NCI-H1417 (cell line): ENCODE measurements around the gene CTBP1.

Source experiments
- DNase-seq, 3 experiments: peaks; one replicate each; lab custom pipeline; 2025; lab: John Stamatoyannopoulos, UW

Gene CTBP1

DNA sequence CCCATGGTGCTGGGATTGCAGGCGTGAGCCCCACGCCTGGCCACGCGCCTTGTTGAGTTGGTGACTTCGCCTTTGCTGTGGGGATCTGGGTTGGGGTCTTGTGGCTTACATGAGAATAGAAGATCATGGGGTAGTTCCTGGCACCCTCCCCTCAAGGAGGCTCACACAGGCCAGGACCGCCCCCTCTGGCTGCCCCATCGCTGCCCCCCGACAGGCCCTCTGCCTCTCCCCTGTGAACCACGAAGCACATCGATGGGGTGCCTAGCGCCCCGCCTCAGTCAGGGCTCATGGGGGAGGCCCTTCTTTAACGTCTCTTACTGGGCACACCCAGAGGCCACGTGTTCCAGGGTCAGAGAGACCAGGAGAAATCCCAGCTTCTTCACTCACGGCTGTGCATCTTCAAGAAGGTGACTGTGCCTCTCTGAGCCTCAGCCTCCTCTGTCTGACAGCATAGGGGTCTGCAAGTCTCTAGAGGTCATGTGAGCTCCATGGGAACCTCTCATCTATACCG is 53.0 kb downstream of the CTBP1 start:
- no peak for DNase-seq

GRCh38 chr4:1195109-1195671 is 53.7 kb downstream of the CTBP1 start:
- DNase-seq: no peak

GRCh38 chr4:1194010-1194900 is 54.7 kb downstream of the CTBP1 start:
- DNase-seq: peak in 2 of 3 experiments; percentile 67 to 71

GRCh38 chr4:1193206-1194009 is 55.5 kb downstream of the CTBP1 start:
- no peak for DNase-seq

- DNase-seq: peak in 1 of 3 experiments; percentile 24
These were observed 56.3 kb downstream of the CTBP1 start for GRCh38 chr4:1192493-1193205.

DNA sequence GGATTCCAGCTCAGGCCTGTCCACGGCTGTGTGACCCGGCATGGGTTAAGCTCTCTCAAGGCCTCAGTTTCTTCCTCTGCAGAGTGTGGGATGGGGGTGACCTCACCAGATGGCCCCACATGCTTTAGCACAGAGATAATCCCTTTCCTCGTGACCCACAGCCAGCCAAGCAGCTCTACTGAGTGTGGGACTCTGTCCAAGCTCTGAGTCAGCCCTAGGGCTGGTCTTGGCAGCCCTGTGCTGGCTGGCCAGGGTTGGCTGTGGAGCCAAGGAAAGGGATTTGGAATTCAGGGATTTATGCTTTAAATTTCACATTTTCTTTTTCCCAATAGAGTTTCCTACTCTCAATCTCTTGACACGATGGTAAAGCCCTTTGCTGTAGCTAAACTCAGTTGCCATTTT is 56.8 kb downstream of the CTBP1 start:
- no peak for DNase-seq

GRCh38 chr4:1191621-1192020 is 57.3 kb downstream of the CTBP1 start:
- no peak for DNase-seq

DNA sequence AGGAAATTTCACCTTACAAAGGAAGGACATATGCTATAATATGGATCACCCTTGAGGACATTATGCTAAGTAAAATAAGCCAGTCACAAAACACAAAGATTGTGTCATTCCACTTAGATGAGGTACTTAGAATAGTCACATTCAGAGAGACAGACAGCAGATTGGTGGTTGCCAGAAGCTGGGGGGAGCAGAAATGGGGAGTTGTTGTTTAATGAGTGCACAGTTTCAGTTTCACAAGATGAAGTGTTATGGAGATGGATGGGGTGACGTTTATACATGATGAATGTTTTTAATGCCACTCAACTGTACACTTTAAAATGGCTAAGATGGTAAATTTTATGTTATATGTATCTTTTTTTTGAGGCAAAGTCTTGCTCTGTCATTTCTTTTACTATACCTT is 61.7 kb downstream of the CTBP1 start:
- DNase-seq: peak in 1 of 3 experiments; percentile 6

GRCh38 chr4:1183985-1184773 is 64.8 kb downstream of the CTBP1 start:
- DNase-seq: no peak

DNA sequence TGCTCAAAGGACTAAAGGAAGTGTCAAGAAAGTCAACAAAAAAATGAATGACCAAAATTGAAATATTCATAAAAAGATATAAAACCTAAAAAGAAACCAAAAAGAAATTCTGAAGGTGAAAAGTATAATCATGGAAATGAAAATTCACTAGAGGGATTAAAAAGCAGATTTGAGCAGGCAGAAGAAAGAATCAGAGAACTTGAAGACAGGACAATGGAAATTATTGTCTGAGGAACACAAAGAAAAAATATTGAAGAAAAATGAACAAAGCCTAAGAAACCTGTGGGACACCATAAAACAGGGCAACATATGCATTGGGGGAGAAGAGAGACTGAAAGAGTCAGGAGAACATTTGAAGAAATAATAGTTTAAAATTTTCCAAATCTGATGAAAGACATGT is 66.6 kb downstream of the CTBP1 start:
- no peak for DNase-seq

DNA sequence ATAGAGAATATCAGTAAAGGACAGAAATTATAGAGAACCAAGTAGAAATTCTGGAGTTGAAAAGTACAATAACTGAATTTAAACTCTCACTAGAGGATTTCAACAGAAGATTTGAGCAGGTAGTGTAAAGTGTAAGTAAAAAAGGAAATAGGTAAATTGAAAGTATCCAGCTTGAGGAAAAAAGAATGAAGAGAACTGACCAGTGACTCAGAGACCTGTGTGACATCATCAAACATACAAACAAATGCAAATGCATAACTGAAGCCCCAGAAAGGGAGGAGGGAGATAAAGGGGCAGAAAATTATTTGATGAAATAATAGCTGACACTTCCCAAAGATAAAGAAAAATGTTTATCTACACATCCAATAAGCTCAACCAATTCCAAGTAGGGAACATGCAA is 68.3 kb downstream of the CTBP1 start:
- DNase-seq: no peak

DNA sequence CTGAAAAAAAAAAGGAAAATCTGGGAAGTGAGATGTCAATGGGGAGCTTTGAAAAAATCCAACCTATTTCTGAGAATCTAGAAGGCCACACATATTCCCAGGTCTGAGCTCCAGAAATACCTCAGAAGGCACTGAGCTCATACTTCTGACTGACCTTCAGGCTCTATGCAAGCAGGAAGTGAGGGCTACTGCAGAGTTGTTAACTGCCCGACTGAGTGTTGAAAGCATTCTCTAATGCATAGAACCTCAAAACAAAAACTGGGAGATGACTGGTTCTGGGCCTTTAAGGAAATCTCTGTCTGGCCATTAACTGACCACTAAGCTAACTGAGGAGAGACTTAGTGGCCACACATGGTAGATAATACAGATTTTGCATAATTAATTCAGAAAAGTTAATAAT is 69.0 kb downstream of the CTBP1 start:
- no peak for DNase-seq

DNA sequence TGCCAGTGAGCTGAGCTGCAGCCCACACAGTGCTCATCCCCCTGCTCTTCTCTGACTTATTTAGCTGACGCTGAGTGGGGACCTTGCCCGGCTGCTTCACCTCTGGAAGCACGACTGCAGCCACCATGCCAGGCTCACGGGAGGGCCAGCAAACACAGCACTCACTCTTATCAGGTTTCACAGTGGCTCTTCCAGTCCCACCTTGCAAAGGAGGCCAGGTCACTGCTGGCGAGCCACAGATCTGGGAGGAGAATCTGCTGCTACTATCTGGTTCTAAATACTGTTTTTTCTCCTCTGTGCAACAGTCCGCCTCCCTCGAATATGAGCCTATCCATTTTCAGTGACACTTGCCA is 69.9 kb downstream of the CTBP1 start:
- no peak for DNase-seq

- DNase-seq: no peak
These were observed 70.4 kb downstream of the CTBP1 start for GRCh38 chr4:1178300-1179088.

- no peak for DNase-seq
These were observed 71.4 kb downstream of the CTBP1 start for GRCh38 chr4:1177274-1178141.

GRCh38 chr4:1176398-1177273 is 72.3 kb downstream of the CTBP1 start:
- no peak for DNase-seq

DNA sequence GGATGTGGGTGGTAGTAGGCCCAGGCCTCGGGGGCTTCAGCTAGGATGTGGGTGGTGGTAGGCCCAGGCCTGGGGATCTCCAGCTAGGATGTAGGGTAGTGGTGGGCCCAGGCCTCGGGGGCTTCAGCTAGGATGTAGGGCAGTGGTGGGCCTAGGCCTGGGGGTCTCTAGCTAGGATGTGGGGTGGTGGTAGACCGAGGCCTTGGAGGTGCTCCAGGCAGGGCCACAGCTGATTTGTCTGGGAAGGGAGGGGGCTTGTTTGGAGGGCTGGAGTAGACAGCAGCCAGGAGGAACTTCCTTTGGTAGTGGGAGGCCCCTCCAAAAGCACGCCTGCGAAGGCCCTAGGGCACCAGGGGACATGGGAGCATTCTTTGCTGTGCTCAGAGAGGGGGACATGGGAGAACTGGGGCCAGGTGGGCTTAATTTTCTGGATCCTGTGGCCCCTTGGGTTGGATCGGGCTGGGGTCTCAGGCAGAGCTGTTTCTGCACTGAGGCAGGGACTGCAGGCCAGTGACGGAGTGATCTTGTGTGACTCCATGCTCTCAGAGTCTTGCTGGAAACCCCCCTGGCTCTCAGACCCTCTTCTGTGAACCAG is 73.2 kb downstream of the CTBP1 start:
- DNase-seq: no peak
